H9 (cell line): ENCODE results near the gene SORBS1. TPM values are rescaled to one million over a fixed set of nuclear protein-coding genes. Genes with fewer than 3 reads are reported as not detected.

Experiments
- DNase-seq: peaks from one replicate; pipeline ENCODE4 v3.0.0-alpha.2; 2017
- H2AFZ ChIP-seq: one replicate; pipeline ENCODE4 v1.6.1; 2013; ENCODE audit warnings: mild to moderate bottlenecking, low read length, control low read depth, moderate library complexity
- H2AK5ac ChIP-seq: 2 replicates; pipeline ENCODE4 v1.6.1; 2013; ENCODE audit warnings: low read length, control low read depth, mixed read lengths; ENCODE audit not compliant: insufficient read length
- H2BK120ac ChIP-seq: one replicate; pipeline ENCODE4 v1.6.1; 2013; ENCODE audit warnings: low read depth, mild to moderate bottlenecking, low read length, control low read depth, inconsistent platforms; ENCODE audit not compliant: poor library complexity, severe bottlenecking
- H2BK12ac ChIP-seq: 2 replicates; pipeline ENCODE4 v1.6.1; 2013; ENCODE audit warnings: low read length, control low read depth, mixed read lengths, low read depth; ENCODE audit not compliant: insufficient read length
- H2BK15ac ChIP-seq: 2 replicates; pipeline ENCODE4 v1.6.1; 2013; ENCODE audit warnings: low read depth, low read length, control low read depth
- H2BK20ac ChIP-seq: one replicate; pipeline ENCODE4 v1.6.1; 2013; ENCODE audit warnings: low read depth, mild to moderate bottlenecking, low read length, control low read depth, inconsistent platforms; ENCODE audit not compliant: poor library complexity, severe bottlenecking
- H2BK5ac ChIP-seq: 2 replicates; pipeline ENCODE4 v1.6.1; 2013; ENCODE audit warnings: low read length, control low read depth, mixed read lengths; ENCODE audit not compliant: insufficient read length
- H3K14ac ChIP-seq: 2 replicates; pipeline ENCODE4 v1.6.1; 2013; ENCODE audit warnings: low read length, control low read depth; ENCODE audit not compliant: insufficient read depth
- H3K18ac ChIP-seq: 2 replicates; pipeline ENCODE4 v1.6.1; 2013; ENCODE audit warnings: low read depth, mild to moderate bottlenecking, mixed read lengths, low read length, control low read depth; ENCODE audit not compliant: insufficient read length
- H3K23ac ChIP-seq: 2 replicates; pipeline ENCODE4 v1.6.1; 2013; ENCODE audit warnings: low read length, control low read depth, mixed read lengths, low read depth; ENCODE audit not compliant: insufficient read length
- H3K23me2 ChIP-seq: 2 replicates; pipeline ENCODE4 v1.6.1; 2013; ENCODE audit warnings: low read depth, mild to moderate bottlenecking, mixed read lengths, low read length, control low read depth; ENCODE audit not compliant: insufficient read length, poor library complexity, severe bottlenecking
- H3K27ac ChIP-seq: 2 replicates; pipeline ENCODE4 v1.5.1; 2013; ENCODE audit warnings: low read length, control low read depth, mixed read lengths, low read depth; ENCODE audit not compliant: insufficient read length
- H3K27me3 ChIP-seq: 2 replicates; pipeline ENCODE4 v1.6.1; 2013; ENCODE audit warnings: low read length, control low read depth, inconsistent platforms; ENCODE audit not compliant: insufficient read depth
- H3K4ac ChIP-seq: 2 replicates; pipeline ENCODE4 v1.6.1; 2013; ENCODE audit warnings: low read depth, mild to moderate bottlenecking, control low read depth, inconsistent platforms, low read length, moderate library complexity
- H3K4me1 ChIP-seq: 2 replicates; pipeline ENCODE4 v1.6.1; 2013; ENCODE audit warnings: low read length, control low read depth, inconsistent platforms; ENCODE audit not compliant: insufficient read depth
- H3K4me2 ChIP-seq: 2 replicates; pipeline ENCODE4 v1.6.1; 2013; ENCODE audit warnings: low read length, control low read depth, mixed read lengths; ENCODE audit not compliant: insufficient read length, insufficient read depth
- H3K56ac ChIP-seq: 2 replicates; pipeline ENCODE4 v1.6.1; 2013; ENCODE audit warnings: low read depth, mild to moderate bottlenecking, mixed read lengths, low read length, control low read depth; ENCODE audit not compliant: insufficient read length
- H3K79me1 ChIP-seq: 2 replicates; pipeline ENCODE4 v1.6.1; 2013; ENCODE audit warnings: low read depth, mild to moderate bottlenecking, moderate library complexity, low read length, control low read depth, inconsistent platforms; ENCODE audit not compliant: insufficient read depth, poor library complexity, severe bottlenecking
- H3K79me2 ChIP-seq: 2 replicates; pipeline ENCODE4 v1.6.1; 2013; ENCODE audit warnings: low read length, control low read depth, inconsistent platforms; ENCODE audit not compliant: insufficient read depth
- H3K9ac ChIP-seq: 2 replicates; pipeline ENCODE4 v1.6.1; 2013; ENCODE audit warnings: low read length, control low read depth, mixed read lengths; ENCODE audit not compliant: insufficient read length; ENCODE audit errors: extremely low read depth
- H3K9me3 ChIP-seq: one replicate; pipeline ENCODE4 v1.6.1; 2013; ENCODE audit warnings: low read depth, low read length, inconsistent platforms; ENCODE audit not compliant: control insufficient read depth
- H3T11ph ChIP-seq: one replicate; pipeline ENCODE4 v1.6.1; 2013; ENCODE audit warnings: mild to moderate bottlenecking, low read length, control low read depth, inconsistent platforms
- H4K20me1 ChIP-seq: one replicate; pipeline ENCODE4 v1.6.1; 2013; ENCODE audit not compliant: control insufficient read depth, insufficient read length, insufficient read depth
- H4K5ac ChIP-seq: 2 replicates; pipeline ENCODE4 v1.6.1; 2013; ENCODE audit warnings: low read depth, mild to moderate bottlenecking, mixed read lengths, low read length, control low read depth; ENCODE audit not compliant: insufficient read length
- H4K8ac ChIP-seq: replicated peaks from 2 replicates; pipeline ENCODE4 v1.6.1; 2013; ENCODE audit warnings: low read length, control low read depth, mixed read lengths, low read depth; ENCODE audit not compliant: insufficient read length
- H4K91ac ChIP-seq: 2 replicates; pipeline ENCODE4 v1.6.1; 2013; ENCODE audit warnings: low read depth, mild to moderate bottlenecking, moderate library complexity, mixed read lengths, low read length, control low read depth; ENCODE audit not compliant: insufficient read length
- H3K27ac Mint-ChIP-seq, 3 experiments: 2 replicates in 2 of 3; 3 replicates in 1 of 3; pipeline ENCODE4 v1.8.0; 2020 to 2021; ENCODE audit warnings: mixed read lengths in 3 of 3, mild to moderate bottlenecking in 1 of 3, moderate library complexity in 1 of 3
- H3K27me3 Mint-ChIP-seq: 2 replicates; pipeline ENCODE4 v1.8.0; 2021; ENCODE audit warnings: low read depth, mild to moderate bottlenecking, moderate library complexity, mixed read lengths
- H3K36me3 Mint-ChIP-seq, 3 experiments: 2 replicates in 2 of 3; 3 replicates in 1 of 3; pipeline ENCODE4 v1.8.0; 2020 to 2021; ENCODE audit warnings: low read depth in 3 of 3, mixed read lengths in 3 of 3; ENCODE audit not compliant: insufficient read depth in 1 of 3
- H3K4me1 Mint-ChIP-seq, 2 experiments: 2 replicates each; pipeline ENCODE4 v1.8.0; 2020; ENCODE audit warnings: mixed read lengths in 2 of 2
- H3K4me3 Mint-ChIP-seq, 2 experiments: 2 replicates in 1 of 2; 3 replicates in 1 of 2; pipeline ENCODE4 v1.8.0; 2020 to 2021; ENCODE audit warnings: mild to moderate bottlenecking in 2 of 2, mixed read lengths in 2 of 2, moderate library complexity in 1 of 2
- H3K9me3 Mint-ChIP-seq, 2 experiments: 2 replicates in 1 of 2; 3 replicates in 1 of 2; pipeline ENCODE4 v1.8.0; 2020; ENCODE audit warnings: mild to moderate bottlenecking in 2 of 2, mixed read lengths in 2 of 2, moderate library complexity in 1 of 2
- WGBS: extraction: QIAGEN DNeasy Blood & Tissue Kit; methylation state at CpG from one replicate; pipeline ENCODE4 v1.1.7; 2013; ENCODE audit warnings: missing lambda C conversion rate, low lambda C conversion rate, mixed read lengths; ENCODE audit not compliant: insufficient read length; ENCODE audit errors: extremely low coverage; 5-methylcytosine and 5-hydroxymethylcytosine counted together
- total RNA-seq: library from RNA; stranded (reverse); gene quantifications from 2 replicates; pipeline ENCODE4 v1.2.1, GENCODE V29; 2021
- TF ChIP-seq, protein P1 (sequence below): fragments of 200-600 bp; sonication (generic); conservative IDR thresholded peaks from 3 replicates; pipeline ENCODE4 v1.8.0; 2021; ENCODE audit warnings: antibody characterized with exemption, mild to moderate bottlenecking

Gene SORBS1
- total RNA-seq, 1 experiment from 2014 or later, result 24.3 TPM

DNA sequence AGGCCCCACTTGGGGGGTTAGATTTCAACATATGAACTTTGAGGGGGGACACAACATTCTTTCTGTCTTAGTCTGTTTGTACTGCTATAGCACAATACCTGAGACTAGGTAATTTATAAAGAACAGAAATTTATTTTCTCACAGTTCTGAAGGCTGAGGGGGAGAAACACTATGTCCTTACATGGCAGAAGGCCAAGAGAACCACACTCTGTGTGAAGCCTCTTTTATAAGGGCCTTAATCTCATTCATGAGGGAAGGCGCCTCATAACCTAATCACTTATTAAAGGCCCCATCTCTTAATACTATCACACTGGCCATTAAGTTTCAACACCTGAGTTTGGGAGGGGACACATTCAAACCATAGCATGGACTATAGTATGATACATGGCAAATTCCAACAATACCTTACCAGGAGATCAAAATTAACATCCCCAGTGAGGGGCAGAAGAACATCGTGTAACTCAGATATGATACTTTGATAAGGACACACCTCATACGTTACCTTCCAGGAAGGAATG is 261.1 kb downstream of the SORBS1 start:
- Histone ChIP-seq H3K4ac (no peak overlapping the region), H2AK5ac (no peak overlapping the region), H3K79me1 (no peaks in the 10 kb centered on the region), H3K27ac (no peak overlapping the region), H2BK12ac (no peak overlapping the region), H3T11ph (no peak overlapping the region), H3K23me2 (no peaks in the 10 kb centered on the region), H3K9ac (no peak overlapping the region), H4K5ac (no peak overlapping the region), H2BK15ac (no peak overlapping the region), H3K27me3 (no peaks in the 10 kb centered on the region), H4K8ac (no peak overlapping the region), H2BK20ac (no peak overlapping the region), H2AFZ (no peak overlapping the region), H3K4me2 (no peak overlapping the region), H3K18ac (no peak overlapping the region), H2BK5ac (no peak overlapping the region), H3K9me3 (no peaks in the 10 kb centered on the region), H2BK120ac (no peak overlapping the region), H3K14ac (no peak overlapping the region), H3K56ac (no peak overlapping the region), H3K79me2 (no peaks in the 10 kb centered on the region), H4K20me1 (no peaks in the 10 kb centered on the region), H3K4me1 (peaks cover 7% of the 10 kb centered on the region), H4K91ac (no peak overlapping the region), H3K23ac (no peak overlapping the region)
- Mint-ChIP-seq H3K36me3 (no peaks in the 10 kb centered on the region), H3K27me3 (peaks cover 18% of the 10 kb centered on the region), H3K9me3 (no peaks in the 10 kb centered on the region), H3K27ac (no peak overlapping the region), H3K4me3 (no peak overlapping the region), H3K4me1 (peaks cover 6 to 13% of the 10 kb centered on the region in 2 experiments; a peak in 3 of 4 replicates)
- no peak for DNase-seq
- WGBS, result no CpG with 5 or more reads among the region's 3 CpGs
- TF ChIP-seq, protein P1, sequence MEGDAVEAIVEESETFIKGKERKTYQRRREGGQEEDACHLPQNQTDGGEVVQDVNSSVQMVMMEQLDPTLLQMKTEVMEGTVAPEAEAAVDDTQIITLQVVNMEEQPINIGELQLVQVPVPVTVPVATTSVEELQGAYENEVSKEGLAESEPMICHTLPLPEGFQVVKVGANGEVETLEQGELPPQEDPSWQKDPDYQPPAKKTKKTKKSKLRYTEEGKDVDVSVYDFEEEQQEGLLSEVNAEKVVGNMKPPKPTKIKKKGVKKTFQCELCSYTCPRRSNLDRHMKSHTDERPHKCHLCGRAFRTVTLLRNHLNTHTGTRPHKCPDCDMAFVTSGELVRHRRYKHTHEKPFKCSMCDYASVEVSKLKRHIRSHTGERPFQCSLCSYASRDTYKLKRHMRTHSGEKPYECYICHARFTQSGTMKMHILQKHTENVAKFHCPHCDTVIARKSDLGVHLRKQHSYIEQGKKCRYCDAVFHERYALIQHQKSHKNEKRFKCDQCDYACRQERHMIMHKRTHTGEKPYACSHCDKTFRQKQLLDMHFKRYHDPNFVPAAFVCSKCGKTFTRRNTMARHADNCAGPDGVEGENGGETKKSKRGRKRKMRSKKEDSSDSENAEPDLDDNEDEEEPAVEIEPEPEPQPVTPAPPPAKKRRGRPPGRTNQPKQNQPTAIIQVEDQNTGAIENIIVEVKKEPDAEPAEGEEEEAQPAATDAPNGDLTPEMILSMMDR, result no peak
